HCT116 (cell line): ENCODE results near the gene HPD. TPM values are rescaled to one million over a fixed set of nuclear protein-coding genes. Genes with fewer than 3 reads are reported as not detected.

Source experiments
- ATAC-seq: fragments of 200-7000 bp; cut with Tn5 transposase; 2 replicates; pipeline ENCODE4 v1.9.1; 2020; ENCODE audit warnings: mild to moderate bottlenecking, moderate library complexity
- BruUV-seq: library from RNA; stranded (reverse); fragments of 400-500 nt; replicated peaks from 2 replicates; lab custom pipeline; 2021; lab: Mats Ljungman, UMichigan
- CTCF ChIA-PET: fragments of 300-600 bp; sonication (Branson Sonifier 250); formaldehyde crosslinking; loops from one replicate; lab custom pipeline; 2021; ENCODE audit warnings: antibody characterized with exemption; lab: Charles Lee
- POLR2A ChIA-PET: fragments of 300-600, 350-600 bp; sonication (Branson Sonifier 250); formaldehyde crosslinking; loops from one replicate; lab custom pipeline; 2021; ENCODE audit warnings: antibody characterized with exemption; lab: Charles Lee
- RAD21 ChIA-PET, 2 experiments: fragments of 300-600 bp; sonication (Branson Sonifier 250); formaldehyde crosslinking; loops; one replicate each; lab custom pipeline; 2023; ENCODE audit warnings: low total read pairs in 2 of 2; ENCODE audit not compliant: uncharacterized antibody in 2 of 2, unreplicated experiment in 2 of 2, low non-redundant PET in 1 of 2; lab: Charles Lee
- DNase-seq: peaks from one replicate; pipeline ENCODE4 v3.0.0-alpha.2; 2010; ENCODE audit warnings: low read depth, low spot score
- H2AFZ ChIP-seq: fragments of 200-600 bp; shearing (Covaris generic), sonication (generic); 2 replicates; pipeline ENCODE4 v1.6.1; 2017; ENCODE audit warnings: low read depth, mixed run types, mixed read lengths, antibody characterized with exemption, low read length; ENCODE audit not compliant: poor library complexity, severe bottlenecking
- H3K27ac ChIP-seq: 2 replicates; pipeline ENCODE4 v1.5.1; 2012; ENCODE audit warnings: low read depth, low read length
- H3K27me3 ChIP-seq: fragments of 200-600 bp; sonication (generic); 2 replicates; pipeline ENCODE4 v1.6.1; 2016; ENCODE audit warnings: mixed run types, low read length, mixed read lengths; ENCODE audit not compliant: insufficient read depth
- H3K36me3 ChIP-seq, 2 experiments: fragments of 200-500 bp in 1 of 2; fragments of 200-600 bp in 1 of 2; sonication (Bioruptor generic) in 1 of 2; sonication (generic) in 1 of 2; 2 replicates each; pipeline versions ENCODE4 v1.5.1 to v1.6.1; 2014 to 2016; ENCODE audit warnings: low read length in 2 of 2, inconsistent platforms in 1 of 2, mixed read lengths in 1 of 2, mixed run types in 1 of 2; ENCODE audit not compliant: insufficient read depth in 2 of 2, control insufficient read depth in 1 of 2
- H3K4me1 ChIP-seq, 2 experiments: fragments of 200-600 bp in 1 of 2; sonication (generic) in 1 of 2; 2 replicates each; pipeline versions ENCODE4 v1.5.1 to v1.6.1; 2012 to 2017; ENCODE audit warnings: low read length in 2 of 2, inconsistent platforms in 1 of 2, mild to moderate bottlenecking in 1 of 2, mixed read lengths in 1 of 2, mixed run types in 1 of 2, moderate library complexity in 1 of 2; ENCODE audit not compliant: insufficient read depth in 2 of 2, control insufficient read depth in 1 of 2
- H3K4me2 ChIP-seq: fragments of 200-600 bp; sonication (generic); 2 replicates; pipeline ENCODE4 v1.6.1; 2017; ENCODE audit warnings: mixed run types, low read length, mixed read lengths
- H3K4me3 ChIP-seq, 2 experiments: fragments of 200-600 bp in 1 of 2; sonication (generic) in 1 of 2; replicated peaks in 1 of 2; 2 replicates each; pipeline ENCODE4 v1.5.1; 2011 to 2016; ENCODE audit warnings: low read length in 2 of 2, control low read depth in 1 of 2, low read depth in 1 of 2, mild to moderate bottlenecking in 1 of 2, mixed read lengths in 1 of 2, mixed run types in 1 of 2
- H3K79me2 ChIP-seq: fragments of 200-600 bp; sonication (generic); 2 replicates; pipeline ENCODE4 v1.6.1; 2017; ENCODE audit warnings: mild to moderate bottlenecking, mixed run types, low read length, moderate library complexity, mixed read lengths; ENCODE audit not compliant: insufficient read depth
- H3K9ac ChIP-seq: fragments of 200-600 bp; sonication (generic); 2 replicates; pipeline ENCODE4 v1.6.1; 2016; ENCODE audit warnings: low read length, mixed read lengths
- H3K9me2 ChIP-seq: fragments of 200-600 bp; sonication (generic), shearing (Covaris generic); 2 replicates; pipeline ENCODE4 v1.6.1; 2017; ENCODE audit warnings: mixed run types, mild to moderate bottlenecking, moderate library complexity; ENCODE audit not compliant: insufficient read depth
- H3K9me3 ChIP-seq, 2 experiments: fragments of 200-500 bp in 1 of 2; fragments of 200-600 bp in 1 of 2; sonication (Bioruptor generic) in 1 of 2; sonication (generic) in 1 of 2; 2 replicates each; pipeline ENCODE4 v1.6.1; 2014 to 2017; ENCODE audit warnings: low read length in 2 of 2, mixed read lengths in 2 of 2, inconsistent platforms in 1 of 2, low read depth in 1 of 2, mild to moderate bottlenecking in 1 of 2, mixed run types in 1 of 2, moderate library complexity in 1 of 2; ENCODE audit not compliant: control insufficient read depth in 1 of 2, insufficient read depth in 1 of 2
- H4K20me1 ChIP-seq: fragments of 200-600 bp; sonication (generic), shearing (Covaris generic); 2 replicates; pipeline ENCODE4 v1.6.1; 2017; ENCODE audit warnings: mixed run types, mild to moderate bottlenecking, moderate library complexity; ENCODE audit not compliant: insufficient read depth
- CTCF ChIP-seq, 3 experiments: fragments of 200-600 bp in 1 of 3; sonication (generic) in 1 of 3; IDR thresholded peaks in 2 of 3; conservative IDR thresholded peaks in 1 of 3; 2 replicates each; pipeline ENCODE4 v1.5.1; 2012 to 2017; ENCODE audit warnings: low read depth in 2 of 3, low read length in 2 of 3, antibody characterized with exemption in 1 of 3, borderline replicate concordance in 1 of 3, control low read depth in 1 of 3, mild to moderate bottlenecking in 1 of 3, mixed read lengths in 1 of 3, mixed run types in 1 of 3, moderate library complexity in 1 of 3; ENCODE audit not compliant: insufficient read depth in 1 of 3
- JUND ChIP-seq: IDR thresholded peaks from 2 replicates; pipeline ENCODE4 v1.6.1; 2012
- POLR2A ChIP-seq: IDR thresholded peaks from 2 replicates; pipeline ENCODE4 v1.7.0; 2011; ENCODE audit warnings: borderline replicate concordance; ENCODE audit not compliant: insufficient read depth, insufficient read length; ENCODE audit errors: extremely low read depth
- POLR2AphosphoS5 ChIP-seq: IDR thresholded peaks from 2 replicates; pipeline ENCODE4 v1.6.1; 2011; ENCODE audit warnings: mild to moderate bottlenecking, low read depth, low read length, moderate library complexity
- RAD21 ChIP-seq: IDR thresholded peaks from 2 replicates; pipeline ENCODE4 v1.6.1; 2012; ENCODE audit warnings: low read depth, mild to moderate bottlenecking
- SIN3A ChIP-seq: IDR thresholded peaks from 2 replicates; pipeline ENCODE4 v1.6.1; 2012; ENCODE audit warnings: low read depth
- SP1 ChIP-seq: IDR thresholded peaks from 2 replicates; pipeline ENCODE4 v1.6.1; 2012; ENCODE audit warnings: low read depth
- YY1 ChIP-seq: IDR thresholded peaks from 2 replicates; pipeline ENCODE4 v1.6.1; 2011; ENCODE audit warnings: low read length, low read depth, moderate library complexity, mild to moderate bottlenecking; ENCODE audit not compliant: insufficient replicate concordance; ENCODE audit errors: extremely low read depth
- ZNF274 ChIP-seq: fragments of 200-500 bp; sonication (Bioruptor generic); IDR thresholded peaks from 2 replicates; pipeline ENCODE4 v1.6.1; 2014; ENCODE audit warnings: mild to moderate bottlenecking, low read depth, low read length, inconsistent platforms
- intact Hi-C: fragments of 100-400 bp; cut with micrococcal nuclease; formaldehyde crosslinking; loops from 2 replicates; pipeline ENCODE4 v1.10.0; 2022
- total RNA-seq: library from RNA; stranded (reverse); gene quantifications from one replicate; pipeline ENCODE4 v1.2.1, GENCODE V29; 2021; ENCODE audit not compliant: unreplicated experiment

The HPD gene
- total RNA-seq, 1 experiment from 2014 or later: 1.1 TPM

DNA sequence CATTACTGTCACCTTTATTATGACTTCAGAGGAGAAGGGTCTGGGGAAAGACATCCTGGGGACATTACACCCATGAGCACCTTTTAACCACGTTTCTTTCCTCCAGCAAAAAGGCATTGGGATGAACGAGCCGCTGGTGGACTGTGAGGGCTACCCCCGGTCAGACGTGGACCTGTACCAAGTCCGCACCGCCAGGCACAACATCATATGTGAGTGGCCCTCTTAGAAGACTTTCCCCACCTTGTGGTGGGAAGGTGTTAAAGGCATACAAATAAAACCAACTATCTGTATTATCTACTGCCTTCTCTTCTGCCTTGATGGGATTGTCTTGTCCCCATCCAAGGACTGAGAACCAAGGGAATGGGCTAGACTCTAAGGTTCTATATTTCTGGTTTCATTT, 36.0 kb upstream of the HPD start:
- TF ChIP-seq POLR2AphosphoS5: no peak
- no peak for TF ChIP-seq JUND
- TF ChIP-seq RAD21: peak; percentile 44; the same call in 1 of the 2 replicates
- peak; percentile 6 to 38 (median 38); a peak in 4 of 6 replicates for TF ChIP-seq CTCF (IDR thresholded peaks at IDR 0.05 in 2 of 3, conservative IDR thresholded peaks at IDR 0.05 in 1 of 3; ENCODE audit: borderline replicate concordance in 1 of 3, insufficient read depth in 1 of 3, low read depth in 2 of 3, low read length in 2 of 3)
- TF ChIP-seq YY1: no peak
- no peak for TF ChIP-seq POLR2A
- TF ChIP-seq SP1: no peak
- no peak for TF ChIP-seq SIN3A
- TF ChIP-seq ZNF274: no peak
- Histone ChIP-seq H3K9me3 (no peaks in the 10 kb centered on the region), H2AFZ (no peak overlapping the region), H3K27me3 (no peaks in the 10 kb centered on the region), H4K20me1 (no peaks in the 10 kb centered on the region), H3K4me1 (peaks cover 15 to 22% of the 10 kb centered on the region in 2 experiments; a peak in 3 of 4 replicates), H3K36me3 (peaks cover 12 to 20% of the 10 kb centered on the region in 2 experiments; a peak in 3 of 4 replicates), H3K4me2 (no peak overlapping the region), H3K27ac (no peak overlapping the region), H3K79me2 (peaks cover 52% of the 10 kb centered on the region), H3K9me2 (no peaks in the 10 kb centered on the region), H3K4me3 (no peak overlapping the region), H3K9ac (no peak overlapping the region)
- intact Hi-C loops: no loop called here
- CTCF ChIA-PET: interaction anchor here (0.8 to 4.3 kb wide), 2 partner anchors 99 to 100 kb away, joined by 3 to 25 read pairs; partner anchors contain the start of gene RHOF
- BruUV-seq: no TSS peak
- no peak for DNase-seq
- RAD21 ChIA-PET: no interaction called here
- POLR2A ChIA-PET: no interaction called here
- peak; percentile 85 for ATAC-seq
